Neuronal stem cell (in vitro differentiated cells): ENCODE results near the gene SMYD3.

Experiments
- DNase-seq: peaks from one replicate; pipeline ENCODE4 v3.0.0-alpha.2; 2013; ENCODE audit warnings: low spot score
- H2AFZ ChIP-seq: one replicate; pipeline ENCODE4 v1.6.1; 2013; ENCODE audit warnings: mild to moderate bottlenecking, low read length, inconsistent platforms
- H2AK5ac ChIP-seq: 2 replicates; pipeline ENCODE4 v1.6.1; 2013; ENCODE audit warnings: low read depth, mild to moderate bottlenecking, inconsistent platforms, low read length, moderate library complexity, mixed read lengths
- H2BK120ac ChIP-seq: 2 replicates; pipeline ENCODE4 v1.6.1; 2013; ENCODE audit warnings: low read depth, mild to moderate bottlenecking, inconsistent platforms, low read length, moderate library complexity, mixed read lengths
- H2BK12ac ChIP-seq: one replicate; pipeline ENCODE4 v1.6.1; 2013; ENCODE audit warnings: low read length, inconsistent platforms
- H2BK15ac ChIP-seq: 2 replicates; pipeline ENCODE4 v1.6.1; 2013; ENCODE audit warnings: mild to moderate bottlenecking, low read length, inconsistent platforms, mixed read lengths
- H2BK5ac ChIP-seq: one replicate; pipeline ENCODE4 v1.6.1; 2013; ENCODE audit warnings: inconsistent platforms, mild to moderate bottlenecking, low read length, moderate library complexity
- H3K14ac ChIP-seq: one replicate; pipeline ENCODE4 v1.6.1; 2013; ENCODE audit warnings: low read length, inconsistent platforms
- H3K18ac ChIP-seq: 2 replicates; pipeline ENCODE4 v1.6.1; 2013; ENCODE audit warnings: low read length, inconsistent platforms
- H3K23ac ChIP-seq: 2 replicates; pipeline ENCODE4 v1.6.1; 2013; ENCODE audit warnings: low read depth, mild to moderate bottlenecking, mixed read lengths, low read length, inconsistent platforms; ENCODE audit not compliant: poor library complexity
- H3K27ac ChIP-seq: replicated peaks from 3 replicates; pipeline ENCODE4 v1.5.1; 2013; ENCODE audit warnings: low read length, inconsistent platforms
- H3K27me3 ChIP-seq, 3 experiments: 2 replicates each; pipeline ENCODE4 v1.6.1; 2013; ENCODE audit warnings: low read length in 3 of 3, mild to moderate bottlenecking in 2 of 3, inconsistent platforms in 1 of 3, low read depth in 1 of 3, mixed read lengths in 1 of 3, moderate library complexity in 1 of 3; ENCODE audit not compliant: control insufficient read depth in 3 of 3, insufficient read depth in 3 of 3
- H3K36me3 ChIP-seq, 2 donors: replicated peaks in 1 of 2; 2 replicates each; pipeline ENCODE4 v1.6.1; 2013; ENCODE audit warnings: low read length in 2 of 2; ENCODE audit not compliant: control insufficient read depth in 2 of 2, insufficient read depth in 2 of 2
- H3K4ac ChIP-seq: 2 replicates; pipeline ENCODE4 v1.6.1; 2013; ENCODE audit warnings: inconsistent platforms, mild to moderate bottlenecking, low read length, moderate library complexity
- H3K4me1 ChIP-seq, 2 donors: 1 replicate in 1 of 2; 2 replicates in 1 of 2; pipeline ENCODE4 v1.6.1; 2013; ENCODE audit warnings: low read length in 2 of 2, low read depth in 1 of 2; ENCODE audit not compliant: control insufficient read depth in 2 of 2, insufficient read depth in 1 of 2
- H3K4me2 ChIP-seq: one replicate; pipeline ENCODE4 v1.6.1; 2013; ENCODE audit warnings: mild to moderate bottlenecking, low read length, inconsistent platforms; ENCODE audit not compliant: insufficient read depth, poor library complexity, severe bottlenecking
- H3K4me3 ChIP-seq, 2 donors: 2 replicates each; pipeline ENCODE4 v1.5.1; 2013; ENCODE audit warnings: low read length in 2 of 2, mild to moderate bottlenecking in 2 of 2, inconsistent platforms in 1 of 2, moderate library complexity in 1 of 2
- H3K79me1 ChIP-seq: one replicate; pipeline ENCODE4 v1.6.1; 2013; ENCODE audit warnings: low read depth, mild to moderate bottlenecking, inconsistent platforms, low read length, moderate library complexity
- H3K9ac ChIP-seq: one replicate; pipeline ENCODE4 v1.6.1; 2013; ENCODE audit warnings: mild to moderate bottlenecking, low read depth, low read length, inconsistent platforms; ENCODE audit not compliant: poor library complexity
- H3K9me3 ChIP-seq, 2 donors: replicated peaks in 1 of 2; 2 replicates each; pipeline versions ENCODE3 to v1.6.1; 2013; ENCODE audit warnings: low read length in 2 of 2, mild to moderate bottlenecking in 2 of 2, inconsistent platforms in 1 of 2, low read depth in 1 of 2, mixed read lengths in 1 of 2, moderate library complexity in 1 of 2; ENCODE audit not compliant: control insufficient read depth in 2 of 2, insufficient read depth in 1 of 2
- H4K8ac ChIP-seq: one replicate; pipeline ENCODE4 v1.6.1; 2013; ENCODE audit warnings: low read depth, mild to moderate bottlenecking, inconsistent platforms, low read length, moderate library complexity
- H4K91ac ChIP-seq: one replicate; pipeline ENCODE4 v1.6.1; 2013; ENCODE audit warnings: low read length, low read depth, mild to moderate bottlenecking, inconsistent platforms; ENCODE audit not compliant: poor library complexity
- WGBS, 2 donors: extraction: QIAGEN DNeasy Blood & Tissue Kit; methylation state at CpG; one replicate each; pipeline ENCODE4 v1.1.7; 2013; ENCODE audit warnings: missing lambda C conversion rate in 2 of 2, mixed read lengths in 1 of 2; ENCODE audit not compliant: insufficient read length in 2 of 2, insufficient replicate concordance in 1 of 2; ENCODE audit errors: extremely low coverage in 2 of 2; 5-methylcytosine and 5-hydroxymethylcytosine counted together

The SMYD3 gene

GRCh38 chr1:246067432-246068216 is 439.5 kb downstream of the SMYD3 start:
- no peak overlapping the region for H2AFZ ChIP-seq
- H3K4ac ChIP-seq, result no peak overlapping the region
- H2BK12ac ChIP-seq, result no peak overlapping the region
- no peak overlapping the region for H4K91ac ChIP-seq
- no CpG with 5 or more reads among the region's 18 CpGs for WGBS, 2 donors
- no peak overlapping the region for H2BK120ac ChIP-seq
- H3K23ac ChIP-seq, result no peak overlapping the region
- H3K4me3 ChIP-seq, result no peak overlapping the region
- peaks cover 11 to 16% of the 10 kb centered on the region in 2 donors for H3K4me1 ChIP-seq
- H4K8ac ChIP-seq, result no peak overlapping the region
- no peak overlapping the region for H2AK5ac ChIP-seq
- H3K79me1 ChIP-seq, result no peaks in the 10 kb centered on the region
- H3K9me3 ChIP-seq, result no peaks in the 10 kb centered on the region
- no peak overlapping the region for H3K18ac ChIP-seq
- H2BK15ac ChIP-seq, result no peak overlapping the region
- no peak overlapping the region for H3K27ac ChIP-seq
- no peak overlapping the region for H2BK5ac ChIP-seq
- DNase-seq, result no peak
- no peak overlapping the region for H3K14ac ChIP-seq
- no peaks in the 10 kb centered on the region for H3K27me3 ChIP-seq
- no peaks in the 10 kb centered on the region for H3K36me3 ChIP-seq
- no peak overlapping the region for H3K4me2 ChIP-seq
- no peak overlapping the region for H3K9ac ChIP-seq

- H3K4me2 ChIP-seq, result no peak overlapping the region
- H4K91ac ChIP-seq, result no peak overlapping the region
- no peak overlapping the region for H2BK120ac ChIP-seq
- no peak overlapping the region for H3K9ac ChIP-seq
- no peak overlapping the region for H4K8ac ChIP-seq
- H3K27me3 ChIP-seq, result no peaks in the 10 kb centered on the region
- no peak overlapping the region for H3K23ac ChIP-seq
- H3K4me3 ChIP-seq, result no peak overlapping the region
- no peak overlapping the region for H2BK12ac ChIP-seq
- H3K4ac ChIP-seq, result no peak overlapping the region
- no peak overlapping the region for H3K27ac ChIP-seq
- no peaks in the 10 kb centered on the region for H3K9me3 ChIP-seq
- peaks cover 11 to 16% of the 10 kb centered on the region in 2 donors for H3K4me1 ChIP-seq
- DNase-seq, result no peak
- no CpG with 5 or more reads among the region's 3 CpGs for WGBS, 2 donors
- no peak overlapping the region for H2BK5ac ChIP-seq
- no peak overlapping the region for H2AK5ac ChIP-seq
- H2BK15ac ChIP-seq, result no peak overlapping the region
- H3K79me1 ChIP-seq, result no peaks in the 10 kb centered on the region
- no peak overlapping the region for H2AFZ ChIP-seq
- no peak overlapping the region for H3K18ac ChIP-seq
- no peaks in the 10 kb centered on the region for H3K36me3 ChIP-seq
- no peak overlapping the region for H3K14ac ChIP-seq
Observed at GRCh38 chr1:246066573-246066972, 440.5 kb downstream of the SMYD3 start.

DNA sequence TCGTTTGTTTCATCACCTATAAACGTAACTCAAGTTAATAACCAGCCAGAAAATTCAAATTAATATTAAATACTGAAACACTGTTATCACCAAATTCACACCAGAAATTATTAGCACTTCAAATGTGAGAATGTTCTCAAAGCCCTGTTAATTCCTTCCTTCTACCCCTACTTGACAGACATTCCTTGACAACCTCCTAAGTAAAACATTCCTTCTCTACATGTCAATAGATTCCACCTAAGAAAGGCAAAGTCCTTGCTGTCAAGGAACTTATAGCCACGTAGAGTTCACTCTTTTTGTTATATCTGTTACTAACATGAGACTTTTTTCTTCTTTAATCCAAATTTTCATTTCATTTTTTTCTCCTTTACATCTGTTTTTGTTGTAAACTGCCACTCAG is 441.5 kb downstream of the SMYD3 start:
- H3K4me3 ChIP-seq, result no peak overlapping the region
- no peak overlapping the region for H2AK5ac ChIP-seq
- no peaks in the 10 kb centered on the region for H3K79me1 ChIP-seq
- no peak overlapping the region for H3K23ac ChIP-seq
- H4K91ac ChIP-seq, result no peak overlapping the region
- H2BK5ac ChIP-seq, result no peak overlapping the region
- no peak for DNase-seq
- no CpG with 5 or more reads among the region's 3 CpGs for WGBS, 2 donors
- no peak overlapping the region for H3K18ac ChIP-seq
- H4K8ac ChIP-seq, result no peak overlapping the region
- H3K9ac ChIP-seq, result no peak overlapping the region
- H3K4me1 ChIP-seq, result peaks cover 11 to 16% of the 10 kb centered on the region in 2 donors
- no peak overlapping the region for H2BK120ac ChIP-seq
- H3K27ac ChIP-seq, result no peak overlapping the region
- no peak overlapping the region for H2BK15ac ChIP-seq
- H2BK12ac ChIP-seq, result no peak overlapping the region
- H3K36me3 ChIP-seq, result no peaks in the 10 kb centered on the region
- H3K14ac ChIP-seq, result no peak overlapping the region
- H3K9me3 ChIP-seq, result no peaks in the 10 kb centered on the region
- no peaks in the 10 kb centered on the region for H3K27me3 ChIP-seq
- no peak overlapping the region for H2AFZ ChIP-seq
- no peak overlapping the region for H3K4ac ChIP-seq
- no peak overlapping the region for H3K4me2 ChIP-seq

DNA sequence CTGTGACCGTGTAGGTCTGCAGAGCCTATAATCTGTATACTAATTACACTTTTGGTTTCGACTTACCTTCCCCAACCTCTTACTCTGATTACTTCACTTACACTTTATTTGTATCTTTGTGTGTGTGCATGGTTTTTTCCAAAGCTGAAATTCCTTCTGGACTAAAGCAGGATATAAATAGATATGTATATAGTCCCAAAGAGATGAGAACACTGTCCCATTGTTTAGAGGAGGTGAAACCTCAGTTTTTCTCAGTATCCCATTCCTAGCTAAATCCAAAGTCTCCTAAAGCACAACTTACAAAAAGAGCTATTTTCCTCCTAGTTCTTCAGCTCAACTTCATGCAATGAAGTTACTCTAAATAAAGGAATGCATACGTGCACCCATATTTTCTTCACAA is 442.2 kb downstream of the SMYD3 start:
- H3K14ac ChIP-seq, result no peak overlapping the region
- no peaks in the 10 kb centered on the region for H3K27me3 ChIP-seq
- H2BK12ac ChIP-seq, result no peak overlapping the region
- no peak overlapping the region for H3K23ac ChIP-seq
- no peak overlapping the region for H3K18ac ChIP-seq
- H2BK15ac ChIP-seq, result no peak overlapping the region
- no peaks in the 10 kb centered on the region for H3K79me1 ChIP-seq
- H2BK5ac ChIP-seq, result no peak overlapping the region
- WGBS, 2 donors, result no CpG with 5 or more reads among the region's 3 CpGs
- H3K4me3 ChIP-seq, result no peak overlapping the region
- no peaks in the 10 kb centered on the region for H3K9me3 ChIP-seq
- no peaks in the 10 kb centered on the region for H3K36me3 ChIP-seq
- H2AK5ac ChIP-seq, result no peak overlapping the region
- no peak overlapping the region for H3K4ac ChIP-seq
- H3K4me2 ChIP-seq, result no peak overlapping the region
- no peak overlapping the region for H3K27ac ChIP-seq
- no peak overlapping the region for H2BK120ac ChIP-seq
- no peak overlapping the region for H3K9ac ChIP-seq
- H2AFZ ChIP-seq, result no peak overlapping the region
- no peak overlapping the region for H4K91ac ChIP-seq
- DNase-seq, result no peak
- no peak overlapping the region for H4K8ac ChIP-seq
- H3K4me1 ChIP-seq, result peaks cover 11 to 16% of the 10 kb centered on the region in 2 donors
